HepG2 (cell line): ENCODE results near the gene SURF2. TPM values are rescaled to one million over a fixed set of nuclear protein-coding genes. Genes with fewer than 3 reads are reported as not detected.

Source experiments
- BHLHE40 ChIP-seq: IDR thresholded peaks from 2 replicates; pipeline ENCODE4 v1.6.1; 2011; ENCODE audit warnings: low read length, improper control_type of control experiment
- DDIT3 ChIP-seq: sonication (generic); formaldehyde crosslinking; IDR thresholded peaks from 2 replicates; pipeline ENCODE4 v1.4.0; 2020; ENCODE audit warnings: mild to moderate bottlenecking, missing genetic modification reagents
- FOXJ3 ChIP-seq: sonication (generic); formaldehyde crosslinking; IDR thresholded peaks from 2 replicates; pipeline ENCODE4 v1.4.0; 2020; ENCODE audit warnings: missing genetic modification reagents, mild to moderate bottlenecking, borderline replicate concordance
- FUBP1 ChIP-seq: sonication (generic); formaldehyde crosslinking; IDR thresholded peaks from 2 replicates; pipeline ENCODE4 v1.5.1; 2020; ENCODE audit warnings: missing genetic modification reagents, mild to moderate bottlenecking, borderline replicate concordance
- KLF6 ChIP-seq: IDR thresholded peaks from 2 replicates; pipeline ENCODE4 v1.8.0; 2016; ENCODE audit warnings: missing biosample characterization, missing genetic modification reagents
- NFATC3 ChIP-seq: sonication (generic); formaldehyde crosslinking; IDR thresholded peaks from 2 replicates; pipeline ENCODE4 v1.5.1; 2020; ENCODE audit warnings: mild to moderate bottlenecking, missing genetic modification reagents
- NFIB ChIP-seq: sonication (generic); formaldehyde crosslinking; IDR thresholded peaks from 2 replicates; pipeline ENCODE4 v1.9.0; 2021; ENCODE audit warnings: missing genetic modification reagents, mild to moderate bottlenecking, borderline replicate concordance
- PRDM15 ChIP-seq: sonication (generic); formaldehyde crosslinking; IDR thresholded peaks from 2 replicates; pipeline ENCODE4 v1.4.0; 2020; ENCODE audit warnings: missing genetic modification reagents
- REST ChIP-seq, 2 experiments: IDR thresholded peaks; 2 replicates each; pipeline ENCODE4 v1.6.1; 2011 to 2012; ENCODE audit warnings: low read length in 2 of 2, borderline replicate concordance in 1 of 2, low read depth in 1 of 2, mild to moderate bottlenecking in 1 of 2, moderate library complexity in 1 of 2
- THRA ChIP-seq: sonication (generic); formaldehyde crosslinking; IDR thresholded peaks from 2 replicates; pipeline ENCODE4 v1.4.0; 2020; ENCODE audit warnings: missing genetic modification reagents, borderline replicate concordance
- TMF1 ChIP-seq: sonication (generic); formaldehyde crosslinking; IDR thresholded peaks from 2 replicates; pipeline ENCODE4 v1.8.1; 2022; ENCODE audit warnings: low read depth, missing genetic modification reagents
- ZBTB21 ChIP-seq: sonication (generic); formaldehyde crosslinking; IDR thresholded peaks from 2 replicates; pipeline ENCODE4 v1.4.0; 2020; ENCODE audit warnings: missing genetic modification reagents
- ZBTB8A ChIP-seq: sonication (generic); formaldehyde crosslinking; IDR thresholded peaks from 2 replicates; pipeline ENCODE4 v1.4.0; 2020; ENCODE audit warnings: mild to moderate bottlenecking, low read depth, missing genetic modification reagents, borderline replicate concordance
- ZFP1 ChIP-seq: IDR thresholded peaks from 2 replicates; pipeline ENCODE4 v1.6.1; 2016
- ZFP36L1 ChIP-seq: sonication (generic); formaldehyde crosslinking; IDR thresholded peaks from 2 replicates; pipeline ENCODE4 v1.8.0; 2022; ENCODE audit warnings: mild to moderate bottlenecking, missing genetic modification reagents, moderate library complexity
- ZNF430 ChIP-seq: sonication (generic); formaldehyde crosslinking; IDR thresholded peaks from 2 replicates; pipeline ENCODE4 v1.9.0; 2021; ENCODE audit warnings: mild to moderate bottlenecking, missing genetic modification reagents
- polyA plus RNA-seq, 8 experiments: library from polyadenylated mRNA; depleted of rRNA in 3 of 8; stranded (reverse) in 7 of 8; unstranded in 1 of 8; fragments of >200 nt; fragmentation: Illumina TruSeq in 4 of 8; extraction: Trizol in 4 of 8; gene quantifications; 2 replicates each; pipeline versions ENCODE4 v1.2.1 to v1.2.3, GENCODE V29; 2011 to 2016; ENCODE audit warnings: low read depth in 4 of 8, missing spikeins in 1 of 8, mixed read lengths in 1 of 8; ENCODE audit not compliant: insufficient read depth in 1 of 8
- total RNA-seq, 5 experiments: library from RNA; depleted of rRNA; stranded (reverse); fragments of >200 nt; fragmentation: Illumina TruSeq; extraction: Trizol; gene quantifications; 2 replicates each; pipeline ENCODE4 v1.2.3, GENCODE V29; 2016; ENCODE audit warnings: low read depth in 1 of 5

SURF2 gene
- total and polyA plus RNA-seq, 2 of the 13 experiments (the other 11 are each of a cell fraction or from before 2014, with no cell fraction given): 6.3 to 13.6 TPM

- TF ChIP-seq PRDM15 (peak; percentile 44; the same call in 1 of the 2 replicates), BHLHE40 (peak; percentile 95), NFATC3 (peak; percentile 64; the same call in 1 of the 2 replicates), KLF6 (peak; percentile 71; the same call in 1 of the 2 replicates), ZFP1 (CRISPR knock-in tag) (0 out of 2 replicates have a peak, but pooled peaks have one; percentile 67), ZFP36L1 (CRISPR knock-in tag) (peak; percentile 62; the same call in 1 of the 2 replicates), THRA (CRISPR knock-in tag) (peak; percentile 77), REST (IDR thresholded peaks at IDR 0.05; ENCODE audit: borderline replicate concordance in 1 of 2, low read depth in 1 of 2, low read length in 2 of 2) (no peak), ZBTB8A (CRISPR knock-in tag) (no peak), DDIT3 (CRISPR knock-in tag) (no peak), ZNF430 (CRISPR knock-in tag) (peak; percentile 96), FUBP1 (CRISPR knock-in tag) (no peak), ZBTB21 (CRISPR knock-in tag) (peak; percentile 32; the same call in 1 of the 2 replicates), NFIB (0 out of 2 replicates have a peak, but pooled peaks have one; percentile 53), TMF1 (peak; percentile 96), FOXJ3 (peak; percentile 45; the same call in 1 of the 2 replicates)
Observed at GRCh38 chr9:133335924-133336811, 20.2 kb upstream of the SURF2 start, which contains the start of gene SURF6 (continued).
